HUDEP-2 (cell line): ENCODE measurements around the gene EIF4G3.
"Not testable (repeated sequence)": the region's sequence is repeated elsewhere in the genome, so short reads cannot be mapped to it uniquely, and the experiment has no call there.

Experiments used
- DNase-seq, 76 experiments: peaks; one replicate each; lab custom pipeline; 2025; ENCODE audit not compliant: unreplicated experiment in 76 of 76; lab: John Stamatoyannopoulos, UW

Gene EIF4G3

GRCh38 chr1:20848162-20848561, 328.5 kb downstream of the EIF4G3 start:
- no peak for DNase-seq

GRCh38 chr1:20847611-20848080, 329.1 kb downstream of the EIF4G3 start:
- no peak for DNase-seq

GRCh38 chr1:20846461-20847374, 330.0 kb downstream of the EIF4G3 start:
- DNase-seq, result no peak

GRCh38 chr1:20840731-20841130, 336.0 kb downstream of the EIF4G3 start:
- DNase-seq, result peak in 70 of 76 experiments; percentile 4 to 80 (median 48)

GRCh38 chr1:20837554-20838192, 339.0 kb downstream of the EIF4G3 start:
- DNase-seq, result no peak

- no peak for DNase-seq
These were observed 340.5 kb downstream of the EIF4G3 start for GRCh38 chr1:20836230-20836629.

GRCh38 chr1:20834780-20835179, 341.9 kb downstream of the EIF4G3 start:
- no peak for DNase-seq

GRCh38 chr1:20834192-20834591, 342.5 kb downstream of the EIF4G3 start:
- DNase-seq, result no peak

GRCh38 chr1:20830378-20830777, 346.3 kb downstream of the EIF4G3 start:
- DNase-seq, result no peak

- no peak for DNase-seq
These were observed 346.8 kb downstream of the EIF4G3 start for GRCh38 chr1:20829946-20830345.

GRCh38 chr1:20829531-20829930, 347.2 kb downstream of the EIF4G3 start:
- no peak for DNase-seq

GRCh38 chr1:20823845-20824244, 352.9 kb downstream of the EIF4G3 start:
- DNase-seq, result no peak

- DNase-seq, result no peak
These were observed 355.2 kb downstream of the EIF4G3 start for GRCh38 chr1:20821466-20821865.

GRCh38 chr1:20819818-20820217, 356.9 kb downstream of the EIF4G3 start:
- DNase-seq, result no peak

- no peak for DNase-seq
These were observed 362.2 kb downstream of the EIF4G3 start for GRCh38 chr1:20814534-20814871.

- no peak for DNase-seq
These were observed 364.8 kb downstream of the EIF4G3 start for GRCh38 chr1:20811916-20812315.

GRCh38 chr1:20793236-20793635, 383.5 kb downstream of the EIF4G3 start:
- DNase-seq, result no peak

GRCh38 chr1:20792196-20792595, 384.5 kb downstream of the EIF4G3 start:
- DNase-seq, result no peak

GRCh38 chr1:20790785-20791184, 385.9 kb downstream of the EIF4G3 start:
- no peak for DNase-seq

GRCh38 chr1:20789598-20789997, 387.1 kb downstream of the EIF4G3 start:
- not testable (repeated sequence) for DNase-seq

GRCh38 chr1:20787840-20788795, 388.6 kb downstream of the EIF4G3 start:
- DNase-seq, result peak in 6 of 76 experiments; percentile 4 to 25 (median 10)
